Ascending aorta (tissue), 2 donors: ENCODE data around the gene LYPD5. TPM values are rescaled to one million over a fixed set of nuclear protein-coding genes. Genes with fewer than 3 reads are reported as not detected.
"Not testable (repeated sequence)": the region's sequence is repeated elsewhere in the genome, so short reads cannot be mapped to it uniquely, and the experiment has no call there.

Experiments
- DNase-seq, 2 donors: peaks; one replicate each; pipeline ENCODE4 v3.0.0-alpha.2; 2019; ENCODE audit warnings: low spot score in 2 of 2
- H3K27ac ChIP-seq, 2 donors: fragments of 200-600 bp; sonication (generic); one replicate each; pipeline ENCODE4 v1.5.1; 2016 to 2017; ENCODE audit warnings: mild to moderate bottlenecking in 1 of 2
- H3K27me3 ChIP-seq: fragments of 200-600 bp; sonication (generic); one replicate; pipeline ENCODE4 v1.5.1; 2017
- H3K36me3 ChIP-seq, 2 donors: fragments of 200-600 bp; sonication (generic); one replicate each; pipeline ENCODE4 v1.5.1; 2016
- H3K4me1 ChIP-seq, 2 donors: fragments of 200-600 bp; sonication (generic); one replicate each; pipeline ENCODE4 v1.5.1; 2016 to 2017; ENCODE audit warnings: mild to moderate bottlenecking in 1 of 2
- H3K4me3 ChIP-seq, 2 donors: fragments of 200-600 bp; sonication (generic); one replicate each; pipeline ENCODE4 v1.5.1; 2016 to 2017; ENCODE audit warnings: mild to moderate bottlenecking in 1 of 2
- H3K9me3 ChIP-seq, 2 donors: fragments of 200-600 bp; sonication (generic); one replicate each; pipeline ENCODE4 v1.5.1; 2016
- intact Hi-C: fragments of 100-400 bp; cut with DNase I; formaldehyde crosslinking; loops from one replicate; pipeline ENCODE4 v1.15.1; 2023
- total RNA-seq: library from RNA; depleted of rRNA; stranded (reverse); fragments of >200 nt; gene quantifications from one replicate; pipeline ENCODE4 v1.1.0, GENCODE V29; 2016
- TF ChIP-seq, protein P1 (sequence below), 3 experiments: fragments of 200-600 bp in 2 of 3; fragments of 450-650 bp in 1 of 3; sonication (generic) in 2 of 3; IDR thresholded peaks; one replicate each; pipeline ENCODE4 v1.5.1; 2016 to 2019; ENCODE audit warnings: antibody characterized with exemption in 3 of 3, mild to moderate bottlenecking in 1 of 3, moderate library complexity in 1 of 3

The LYPD5 gene
- total RNA-seq, 1 donor from 2014 or later, result not detected

DNA sequence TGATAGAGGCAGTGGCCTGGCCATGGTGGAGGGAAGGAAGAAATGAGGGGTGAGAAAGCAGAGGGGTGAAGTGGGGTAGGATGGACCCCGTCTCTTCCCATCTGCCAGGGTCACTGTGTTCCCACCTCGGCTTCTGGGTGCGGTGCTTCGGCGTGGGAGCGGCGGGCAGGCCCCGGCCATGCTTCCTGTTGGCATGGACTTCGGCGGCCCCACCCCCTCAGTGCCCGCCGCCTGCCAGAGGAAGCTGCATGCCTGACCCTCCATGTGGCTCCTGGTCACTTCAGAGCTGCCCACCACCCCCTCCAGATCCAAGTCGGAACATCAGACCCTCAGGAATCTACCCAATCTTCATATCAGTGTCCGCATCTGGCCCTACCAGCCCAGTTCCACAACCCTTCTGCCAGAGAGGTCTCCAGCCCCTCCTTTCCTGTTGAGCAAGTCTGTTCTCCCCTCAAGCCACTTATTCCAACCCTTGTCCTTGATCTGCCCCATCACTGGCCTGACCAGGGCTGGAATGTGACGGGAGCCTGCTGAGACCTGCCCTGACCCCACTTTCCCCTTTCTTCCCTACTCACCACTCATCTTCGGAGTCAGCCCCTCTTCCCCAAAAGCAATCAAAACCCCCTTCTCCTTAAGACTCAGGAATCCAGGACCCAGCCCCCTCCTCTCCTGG lies 23.0 kb downstream of the LYPD5 start:
- Histone ChIP-seq H3K9me3 (no peaks in the 10 kb centered on the region), H3K4me3 (no peak overlapping the region), H3K36me3 (no peaks in the 10 kb centered on the region), H3K4me1 (peaks cover 1 to 4% of the 10 kb centered on the region in 2 donors), H3K27ac (no peak overlapping the region), H3K27me3 (no peaks in the 10 kb centered on the region)
- intact Hi-C loops, result no loop called here
- no peak for DNase-seq
- TF ChIP-seq, protein P1, sequence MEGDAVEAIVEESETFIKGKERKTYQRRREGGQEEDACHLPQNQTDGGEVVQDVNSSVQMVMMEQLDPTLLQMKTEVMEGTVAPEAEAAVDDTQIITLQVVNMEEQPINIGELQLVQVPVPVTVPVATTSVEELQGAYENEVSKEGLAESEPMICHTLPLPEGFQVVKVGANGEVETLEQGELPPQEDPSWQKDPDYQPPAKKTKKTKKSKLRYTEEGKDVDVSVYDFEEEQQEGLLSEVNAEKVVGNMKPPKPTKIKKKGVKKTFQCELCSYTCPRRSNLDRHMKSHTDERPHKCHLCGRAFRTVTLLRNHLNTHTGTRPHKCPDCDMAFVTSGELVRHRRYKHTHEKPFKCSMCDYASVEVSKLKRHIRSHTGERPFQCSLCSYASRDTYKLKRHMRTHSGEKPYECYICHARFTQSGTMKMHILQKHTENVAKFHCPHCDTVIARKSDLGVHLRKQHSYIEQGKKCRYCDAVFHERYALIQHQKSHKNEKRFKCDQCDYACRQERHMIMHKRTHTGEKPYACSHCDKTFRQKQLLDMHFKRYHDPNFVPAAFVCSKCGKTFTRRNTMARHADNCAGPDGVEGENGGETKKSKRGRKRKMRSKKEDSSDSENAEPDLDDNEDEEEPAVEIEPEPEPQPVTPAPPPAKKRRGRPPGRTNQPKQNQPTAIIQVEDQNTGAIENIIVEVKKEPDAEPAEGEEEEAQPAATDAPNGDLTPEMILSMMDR (IDR thresholded peaks at IDR 0.05), result no peak

- Histone ChIP-seq H3K36me3 (no peaks in the 10 kb centered on the region), H3K4me3 (no peak overlapping the region), H3K9me3 (no peaks in the 10 kb centered on the region), H3K27me3 (no peaks in the 10 kb centered on the region), H3K27ac (no peak overlapping the region), H3K4me1 (peaks cover 4 to 8% of the 10 kb centered on the region in 2 donors)
- intact Hi-C loops, result no loop called here
- DNase-seq, result no peak
- TF ChIP-seq, protein P1 (IDR thresholded peaks at IDR 0.05), result no peak
These were observed 23.6 kb downstream of the LYPD5 start for GRCh38 chr19:43778651-43779050.

DNA sequence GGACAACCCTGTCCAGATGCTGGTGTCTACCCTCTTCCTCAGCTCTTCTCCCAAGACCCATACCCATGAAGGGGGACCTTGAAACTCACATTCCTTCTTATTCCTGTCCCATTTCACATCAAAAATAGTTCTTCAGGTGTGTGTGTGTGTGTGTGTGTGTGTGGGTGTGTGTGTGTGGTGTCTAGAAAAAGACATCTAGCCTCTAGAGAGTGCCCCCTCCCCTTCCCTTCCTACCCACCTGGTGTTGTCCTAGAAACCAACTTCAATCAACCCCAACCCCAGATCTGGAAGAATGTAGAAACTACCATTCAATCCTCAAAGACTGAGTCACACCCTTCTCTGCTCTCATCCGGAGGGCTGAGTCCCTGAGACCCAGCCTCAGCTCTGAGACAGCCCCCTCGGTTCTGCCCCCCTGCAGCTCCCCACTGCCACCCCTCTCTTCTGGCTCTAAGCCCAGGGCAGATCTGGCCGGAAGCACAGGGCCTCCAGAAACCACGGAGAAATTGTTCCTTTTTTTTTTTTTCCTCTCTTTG lies 25.0 kb downstream of the LYPD5 start:
- TF ChIP-seq, protein P1 (IDR thresholded peaks at IDR 0.05), result no peak
- Histone ChIP-seq H3K27me3 (no peaks in the 10 kb centered on the region), H3K9me3 (no peaks in the 10 kb centered on the region), H3K27ac (no peak overlapping the region), H3K36me3 (no peaks in the 10 kb centered on the region), H3K4me1 (peaks cover 4 to 8% of the 10 kb centered on the region in 2 donors), H3K4me3 (no peak overlapping the region)
- intact Hi-C loops, result no loop called here
- DNase-seq, result no peak

- DNase-seq, result no peak
- intact Hi-C loops, result no loop called here
- H3K9me3 ChIP-seq, result no peaks in the 10 kb centered on the region
- H3K36me3 ChIP-seq, result no peaks in the 10 kb centered on the region
- TF ChIP-seq, protein P1 (IDR thresholded peaks at IDR 0.05), result no peak
- no peak overlapping the region for H3K27ac ChIP-seq
- H3K4me3 ChIP-seq, result no peak overlapping the region
- no peaks in the 10 kb centered on the region for H3K27me3 ChIP-seq
- H3K4me1 ChIP-seq, result peaks cover 4 to 8% of the 10 kb centered on the region in 2 donors
These were observed 26.0 kb downstream of the LYPD5 start for GRCh38 chr19:43776286-43776685.

DNA sequence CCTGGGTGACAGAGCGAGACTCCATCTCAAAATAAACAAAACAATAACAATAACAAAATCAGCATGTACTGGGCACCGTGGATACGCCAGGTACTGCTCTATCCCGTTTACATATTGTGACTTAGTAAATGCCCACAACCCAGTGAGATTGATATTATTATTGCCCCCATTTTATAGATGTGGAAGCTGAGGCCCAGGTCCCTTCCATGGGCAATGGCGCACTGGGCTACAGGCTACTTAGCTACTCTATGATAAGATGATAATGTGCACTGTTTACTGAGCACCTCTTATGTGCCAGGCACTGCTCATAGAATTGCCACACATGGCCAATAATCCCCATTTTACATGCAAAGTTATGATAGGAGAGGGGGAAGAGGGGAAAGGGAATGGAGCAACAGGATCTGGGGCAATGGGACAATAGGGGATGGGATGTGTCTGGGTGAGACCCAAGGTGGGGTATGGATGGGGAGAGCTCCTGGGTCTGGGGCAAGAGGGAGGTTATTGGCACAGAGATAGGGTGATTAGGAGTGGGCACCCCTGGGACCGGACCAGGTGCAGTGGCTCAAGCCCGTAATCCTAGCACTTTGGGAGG lies 26.9 kb downstream of the LYPD5 start:
- H3K27me3 ChIP-seq, result no peaks in the 10 kb centered on the region
- H3K4me1 ChIP-seq, result peaks cover 4 to 8% of the 10 kb centered on the region in 2 donors
- no peak overlapping the region for H3K27ac ChIP-seq
- DNase-seq, result no peak
- no peak overlapping the region for H3K4me3 ChIP-seq
- intact Hi-C loops, result no loop called here
- H3K36me3 ChIP-seq, result no peaks in the 10 kb centered on the region
- TF ChIP-seq, protein P1 (IDR thresholded peaks at IDR 0.05), result no peak
- no peaks in the 10 kb centered on the region for H3K9me3 ChIP-seq

DNA sequence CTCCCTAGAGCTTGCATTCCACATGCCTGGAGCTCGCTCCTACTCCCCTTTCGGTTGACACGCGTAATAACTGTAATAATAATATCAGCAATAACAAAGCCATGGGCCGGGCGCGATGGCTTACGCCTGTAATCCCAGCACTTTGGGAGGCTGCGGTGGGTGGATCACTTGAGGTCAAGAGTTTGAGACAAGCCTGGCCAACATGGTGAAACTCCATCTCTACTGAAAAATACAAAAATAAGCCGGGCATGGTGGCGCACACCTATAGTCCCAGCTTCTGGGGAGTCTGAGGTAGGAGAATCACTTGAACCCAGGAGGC lies 27.3 kb downstream of the LYPD5 start:
- intact Hi-C loops, H3K27ac ChIP-seq, H3K9me3 ChIP-seq, DNase-seq, H3K27me3 ChIP-seq, H3K36me3 ChIP-seq, H3K4me1 ChIP-seq: not testable (repeated sequence)
- H3K4me3 ChIP-seq, result peak overlapping the region in 1 of 2 donors; percentile 50
